Parathyroid adenoma (tissue), 2 donors: ENCODE measurements around the gene ZNHIT2.

Source experiments
- H2AFZ ChIP-seq: fragments of 300-600 bp; sonication (generic); one replicate; pipeline ENCODE4 v1.7.0; 2017; ENCODE audit warnings: antibody characterized with exemption, mild to moderate bottlenecking
- H3K27ac ChIP-seq: fragments of 300-600 bp; sonication (generic); one replicate; pipeline ENCODE4 v1.7.0; 2017
- H3K27me3 ChIP-seq: fragments of 300-600 bp; sonication (generic); one replicate; pipeline ENCODE4 v1.7.0; 2017; ENCODE audit warnings: low read length; ENCODE audit not compliant: control insufficient read depth, insufficient read depth
- H3K36me3 ChIP-seq: fragments of 300-600 bp; sonication (generic); one replicate; pipeline ENCODE4 v1.7.0; 2017; ENCODE audit warnings: low read length; ENCODE audit not compliant: control insufficient read depth, insufficient read depth
- H3K4me1 ChIP-seq: fragments of 300-600 bp; sonication (generic); one replicate; pipeline ENCODE4 v1.7.0; 2017; ENCODE audit warnings: control low read depth
- H3K4me2 ChIP-seq: fragments of 300-600 bp; sonication (generic); one replicate; pipeline ENCODE4 v1.7.0; 2017; ENCODE audit warnings: low read length
- H3K4me3 ChIP-seq: fragments of 300-600 bp; sonication (generic); one replicate; pipeline ENCODE4 v1.7.0; 2017; ENCODE audit warnings: low read depth, low read length
- H3K79me2 ChIP-seq: fragments of 300-600 bp; sonication (generic); one replicate; pipeline ENCODE4 v1.7.0; 2017; ENCODE audit warnings: control low read depth
- H3K9ac ChIP-seq: fragments of 300-600 bp; sonication (generic); one replicate; pipeline ENCODE4 v1.7.0; 2017; ENCODE audit warnings: mild to moderate bottlenecking
- H3K9me3 ChIP-seq: fragments of 300-600 bp; sonication (generic); one replicate; pipeline ENCODE4 v1.7.0; 2017; ENCODE audit warnings: low read length; ENCODE audit not compliant: control insufficient read depth
- CTCF ChIP-seq: fragments of 300-600 bp; sonication (generic); IDR thresholded peaks from one replicate; pipeline ENCODE4 v1.7.0; 2017; ENCODE audit warnings: antibody characterized with exemption, mild to moderate bottlenecking
- donor health status: primary hyperparathyroidism.

Gene ZNHIT2

GRCh38 chr11:65117206-65118096 is at the start of gene ZNHIT2:
Gene ZNHIT2 (minus strand): TSS chr11:65117701. CDS start chr11:65117653, 48 bp downstream.
- H3K79me2 ChIP-seq: peaks cover 11% of the 10 kb centered on the region
- peaks cover 8% of the 10 kb centered on the region for H3K4me1 ChIP-seq
- H3K36me3 ChIP-seq: no peaks in the 10 kb centered on the region
- H3K27me3 ChIP-seq: no peaks in the 10 kb centered on the region
- peak; percentile 89 for TF ChIP-seq CTCF
- H2AFZ ChIP-seq: peak within 1 kb of the TSS; percentile 62
- H3K9ac ChIP-seq: peak within 1 kb of the TSS; percentile 67
- no peaks in the 10 kb centered on the region for H3K9me3 ChIP-seq
- H3K27ac ChIP-seq: peak within 1 kb of the TSS; percentile 90
- H3K4me3 ChIP-seq: peak within 1 kb of the TSS; percentile 75
- H3K4me2 ChIP-seq: peak within 1 kb of the TSS; percentile 79

GRCh38 chr11:65166893-65167292 is 49.4 kb upstream of the ZNHIT2 start:
- no peaks in the 10 kb centered on the region for H3K9me3 ChIP-seq
- no peak overlapping the region for H3K4me2 ChIP-seq
- no peak overlapping the region for H3K27ac ChIP-seq
- no peak overlapping the region for H3K9ac ChIP-seq
- TF ChIP-seq CTCF: no peak
- no peaks in the 10 kb centered on the region for H3K79me2 ChIP-seq
- H3K27me3 ChIP-seq: no peaks in the 10 kb centered on the region
- H3K4me3 ChIP-seq: no peak overlapping the region
- H3K4me1 ChIP-seq: no peaks in the 10 kb centered on the region
- H2AFZ ChIP-seq: no peak overlapping the region
- no peaks in the 10 kb centered on the region for H3K36me3 ChIP-seq

GRCh38 chr11:65165410-65166317 is 48.2 kb upstream of the ZNHIT2 start:
- H3K4me1 ChIP-seq: no peaks in the 10 kb centered on the region
- no peak overlapping the region for H3K4me3 ChIP-seq

GRCh38 chr11:65163684-65164083 is 46.2 kb upstream of the ZNHIT2 start:
- no peaks in the 10 kb centered on the region for H3K9me3 ChIP-seq

More at GRCh38 chr11:65165410-65166317, 48.2 kb upstream of the ZNHIT2 start:
- Histone ChIP-seq H3K9me3 (no peaks in the 10 kb centered on the region), H3K27me3 (no peaks in the 10 kb centered on the region), H2AFZ (no peak overlapping the region), H3K4me2 (no peak overlapping the region), H3K27ac (peak overlapping the region; percentile 19), H3K9ac (no peak overlapping the region), H3K36me3 (no peaks in the 10 kb centered on the region), H3K79me2 (no peaks in the 10 kb centered on the region)
- TF ChIP-seq CTCF: no peak

More at GRCh38 chr11:65163684-65164083, 46.2 kb upstream of the ZNHIT2 start:
- Histone ChIP-seq H3K9ac (no peak overlapping the region), H3K27me3 (no peaks in the 10 kb centered on the region), H2AFZ (no peak overlapping the region), H3K4me2 (no peak overlapping the region), H3K27ac (no peak overlapping the region), H3K79me2 (no peaks in the 10 kb centered on the region), H3K4me3 (no peak overlapping the region), H3K36me3 (no peaks in the 10 kb centered on the region), H3K4me1 (no peaks in the 10 kb centered on the region)
- TF ChIP-seq CTCF: no peak
